Panc1 (cell line): ENCODE data around the gene PJA2. TPM values are rescaled to one million over a fixed set of nuclear protein-coding genes. Genes with fewer than 3 reads are reported as not detected.

ENCODE experiments used
- ATAC-seq: fragments of 200-7000 bp; cut with Tn5 transposase; 2 replicates; pipeline ENCODE4 v1.9.1; 2020; ENCODE audit warnings: mild to moderate bottlenecking, moderate library complexity
- BruUV-seq: library from RNA; stranded (reverse); fragments of 400-500 nt; replicated peaks from 2 replicates; lab custom pipeline; 2021; lab: Mats Ljungman, UMichigan
- CTCF ChIA-PET: fragments of 300-600 bp; sonication (Branson Sonifier 250); formaldehyde crosslinking; loops from one replicate; lab custom pipeline; 2022; ENCODE audit warnings: antibody characterized with exemption; lab: Charles Lee
- POLR2A ChIA-PET: fragments of 300-600 bp; sonication (Branson Sonifier 250); formaldehyde crosslinking; loops from one replicate; lab custom pipeline; 2022; ENCODE audit warnings: antibody characterized with exemption; lab: Charles Lee
- DNase-seq: peaks from one replicate; pipeline ENCODE4 v3.0.0-alpha.2; 2010; ENCODE audit warnings: low read depth, low spot score
- H3K27ac ChIP-seq: 2 replicates; pipeline ENCODE4 v1.5.1; 2011; ENCODE audit warnings: mild to moderate bottlenecking, low read length, inconsistent platforms
- H3K27me3 ChIP-seq: fragments of 200-500 bp; sonication (Bioruptor generic); 2 replicates; pipeline ENCODE4 v1.6.0; 2014; ENCODE audit warnings: low read length, inconsistent platforms; ENCODE audit not compliant: control insufficient read depth, insufficient read depth
- H3K36me3 ChIP-seq: fragments of 200-500 bp; sonication (Bioruptor generic); 2 replicates; pipeline ENCODE4 v1.5.1; 2014; ENCODE audit warnings: inconsistent platforms, mild to moderate bottlenecking, low read length, moderate library complexity; ENCODE audit not compliant: control insufficient read depth, insufficient read depth
- H3K4me1 ChIP-seq: 2 replicates; pipeline ENCODE4 v1.5.1; 2011; ENCODE audit warnings: inconsistent platforms, mild to moderate bottlenecking, low read length, moderate library complexity; ENCODE audit not compliant: control insufficient read depth, insufficient read depth
- H3K4me3 ChIP-seq, 2 experiments: 2 replicates each; pipeline ENCODE4 v1.5.1; 2011 to 2012; ENCODE audit warnings: low read depth in 2 of 2, low read length in 2 of 2, mild to moderate bottlenecking in 2 of 2, inconsistent platforms in 1 of 2, moderate library complexity in 1 of 2
- H3K9me3 ChIP-seq: fragments of 200-500 bp; sonication (Bioruptor generic); 2 replicates; pipeline ENCODE4 v1.5.1; 2014; ENCODE audit warnings: low read depth, mild to moderate bottlenecking, inconsistent platforms, low read length, moderate library complexity; ENCODE audit not compliant: control insufficient read depth, insufficient read depth
- POLR2AphosphoS5 ChIP-seq: IDR thresholded peaks from 2 replicates; pipeline ENCODE4 v1.6.1; 2012; ENCODE audit warnings: mild to moderate bottlenecking, low read depth, low read length, moderate library complexity
- SIN3A ChIP-seq: IDR thresholded peaks from 2 replicates; pipeline ENCODE4 v1.6.1; 2012; ENCODE audit warnings: low read depth, mild to moderate bottlenecking, low read length, moderate library complexity, borderline replicate concordance; ENCODE audit not compliant: insufficient read depth
- TCF7L2 ChIP-seq: IDR thresholded peaks from 2 replicates; pipeline ENCODE4 v1.6.1; 2011; ENCODE audit warnings: mild to moderate bottlenecking, low read depth, low read length, inconsistent platforms
- in situ Hi-C: cut with HindIII; loops from 2 replicates; pipeline ENCODE4 v1.10.0; 2016; ENCODE audit warnings: low sequenced_read_pairs, low pct_unique_long_range_greater_than_20kb
- intact Hi-C: fragments of 100-400 bp; cut with micrococcal nuclease; formaldehyde crosslinking; loops from one replicate; pipeline ENCODE4 v1.10.0; 2022; ENCODE audit not compliant: unreplicated experiment
- total RNA-seq: library from RNA; stranded (reverse); gene quantifications from one replicate; pipeline ENCODE4 v1.2.1, GENCODE V29; 2021; ENCODE audit not compliant: unreplicated experiment
- TF ChIP-seq, protein P1 (sequence below): fragments of 450-650 bp; IDR thresholded peaks from 2 replicates; pipeline ENCODE4 v1.5.1; 2017; ENCODE audit warnings: mild to moderate bottlenecking
- TF ChIP-seq, protein P2 (sequence below), 2 experiments: IDR thresholded peaks; 2 replicates each; pipeline ENCODE4 v1.6.1; 2011 to 2012; ENCODE audit warnings: low read depth in 2 of 2, control low read depth in 1 of 2, low read length in 1 of 2, mild to moderate bottlenecking in 1 of 2, moderate library complexity in 1 of 2; ENCODE audit not compliant: insufficient read depth in 1 of 2

PJA2 gene
- total RNA-seq, 1 experiment from 2014 or later = 33.6 TPM

DNA sequence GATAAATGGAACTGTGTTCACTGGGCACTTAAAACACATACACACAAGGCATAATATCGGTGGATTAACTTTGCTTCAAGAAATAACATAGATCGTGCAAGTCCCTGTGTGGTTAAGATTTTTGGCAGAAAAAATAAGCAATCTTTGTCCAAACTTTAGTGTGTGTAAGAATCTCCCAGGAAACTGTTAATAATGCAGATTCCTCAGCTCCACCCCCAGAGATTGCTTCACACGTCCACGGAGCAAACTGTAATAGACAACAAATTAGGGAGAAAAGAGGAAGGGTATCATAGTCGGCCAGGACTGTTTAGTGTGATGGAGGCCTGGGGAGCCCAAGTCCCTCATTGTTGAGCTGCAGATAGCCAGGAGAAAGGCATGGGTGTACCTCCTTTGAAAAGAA lies 84.8 kb downstream of the PJA2 start:
- no TSS peak for BruUV-seq
- ChIA-PET CTCF (no interaction called here), POLR2A (no interaction called here)
- TF ChIP-seq, protein P1, sequence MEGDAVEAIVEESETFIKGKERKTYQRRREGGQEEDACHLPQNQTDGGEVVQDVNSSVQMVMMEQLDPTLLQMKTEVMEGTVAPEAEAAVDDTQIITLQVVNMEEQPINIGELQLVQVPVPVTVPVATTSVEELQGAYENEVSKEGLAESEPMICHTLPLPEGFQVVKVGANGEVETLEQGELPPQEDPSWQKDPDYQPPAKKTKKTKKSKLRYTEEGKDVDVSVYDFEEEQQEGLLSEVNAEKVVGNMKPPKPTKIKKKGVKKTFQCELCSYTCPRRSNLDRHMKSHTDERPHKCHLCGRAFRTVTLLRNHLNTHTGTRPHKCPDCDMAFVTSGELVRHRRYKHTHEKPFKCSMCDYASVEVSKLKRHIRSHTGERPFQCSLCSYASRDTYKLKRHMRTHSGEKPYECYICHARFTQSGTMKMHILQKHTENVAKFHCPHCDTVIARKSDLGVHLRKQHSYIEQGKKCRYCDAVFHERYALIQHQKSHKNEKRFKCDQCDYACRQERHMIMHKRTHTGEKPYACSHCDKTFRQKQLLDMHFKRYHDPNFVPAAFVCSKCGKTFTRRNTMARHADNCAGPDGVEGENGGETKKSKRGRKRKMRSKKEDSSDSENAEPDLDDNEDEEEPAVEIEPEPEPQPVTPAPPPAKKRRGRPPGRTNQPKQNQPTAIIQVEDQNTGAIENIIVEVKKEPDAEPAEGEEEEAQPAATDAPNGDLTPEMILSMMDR = no peak
- TF ChIP-seq SIN3A (no peak), POLR2AphosphoS5 (no peak), TCF7L2 (no peak)
- TF ChIP-seq, protein P2, sequence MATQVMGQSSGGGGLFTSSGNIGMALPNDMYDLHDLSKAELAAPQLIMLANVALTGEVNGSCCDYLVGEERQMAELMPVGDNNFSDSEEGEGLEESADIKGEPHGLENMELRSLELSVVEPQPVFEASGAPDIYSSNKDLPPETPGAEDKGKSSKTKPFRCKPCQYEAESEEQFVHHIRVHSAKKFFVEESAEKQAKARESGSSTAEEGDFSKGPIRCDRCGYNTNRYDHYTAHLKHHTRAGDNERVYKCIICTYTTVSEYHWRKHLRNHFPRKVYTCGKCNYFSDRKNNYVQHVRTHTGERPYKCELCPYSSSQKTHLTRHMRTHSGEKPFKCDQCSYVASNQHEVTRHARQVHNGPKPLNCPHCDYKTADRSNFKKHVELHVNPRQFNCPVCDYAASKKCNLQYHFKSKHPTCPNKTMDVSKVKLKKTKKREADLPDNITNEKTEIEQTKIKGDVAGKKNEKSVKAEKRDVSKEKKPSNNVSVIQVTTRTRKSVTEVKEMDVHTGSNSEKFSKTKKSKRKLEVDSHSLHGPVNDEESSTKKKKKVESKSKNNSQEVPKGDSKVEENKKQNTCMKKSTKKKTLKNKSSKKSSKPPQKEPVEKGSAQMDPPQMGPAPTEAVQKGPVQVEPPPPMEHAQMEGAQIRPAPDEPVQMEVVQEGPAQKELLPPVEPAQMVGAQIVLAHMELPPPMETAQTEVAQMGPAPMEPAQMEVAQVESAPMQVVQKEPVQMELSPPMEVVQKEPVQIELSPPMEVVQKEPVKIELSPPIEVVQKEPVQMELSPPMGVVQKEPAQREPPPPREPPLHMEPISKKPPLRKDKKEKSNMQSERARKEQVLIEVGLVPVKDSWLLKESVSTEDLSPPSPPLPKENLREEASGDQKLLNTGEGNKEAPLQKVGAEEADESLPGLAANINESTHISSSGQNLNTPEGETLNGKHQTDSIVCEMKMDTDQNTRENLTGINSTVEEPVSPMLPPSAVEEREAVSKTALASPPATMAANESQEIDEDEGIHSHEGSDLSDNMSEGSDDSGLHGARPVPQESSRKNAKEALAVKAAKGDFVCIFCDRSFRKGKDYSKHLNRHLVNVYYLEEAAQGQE (IDR thresholded peaks at IDR 0.05; ENCODE audit: insufficient read depth in 1 of 2, low read depth in 2 of 2, low read length in 1 of 2) = no peak
- in situ Hi-C loops = no loop called here
- no peak for DNase-seq
- Histone ChIP-seq H3K9me3 (no peaks in the 10 kb centered on the region), H3K27me3 (no peaks in the 10 kb centered on the region), H3K36me3 (no peaks in the 10 kb centered on the region), H3K4me3 (no peak overlapping the region), H3K4me1 (no peaks in the 10 kb centered on the region), H3K27ac (no peak overlapping the region)
- intact Hi-C loops = no loop called here
- no peak for ATAC-seq

DNA sequence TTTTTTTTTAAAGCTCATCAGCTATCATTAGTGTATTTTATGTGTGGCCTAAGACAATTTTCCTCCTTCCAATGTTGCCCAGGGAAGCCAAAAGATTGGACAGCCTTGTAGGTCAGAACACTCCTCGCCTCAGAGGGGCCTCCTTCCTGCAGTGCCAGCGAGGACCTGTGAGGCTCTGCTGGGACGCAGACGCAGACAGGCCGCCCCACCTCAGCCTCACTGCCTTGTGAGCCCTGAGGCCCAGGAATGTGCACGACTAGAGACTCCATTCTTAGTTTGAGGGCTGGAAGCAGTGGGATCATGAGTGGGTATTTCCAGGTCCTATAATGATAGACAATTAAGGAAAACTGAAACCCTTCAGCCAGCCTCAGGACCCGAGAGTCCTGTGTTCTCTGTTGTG lies 85.4 kb downstream of the PJA2 start:
- CTCF ChIA-PET = no interaction called here
- intact Hi-C loops = no loop called here
- in situ Hi-C loops = no loop called here

More for the DNA sequence above, 85.4 kb downstream of the PJA2 start:
- H3K4me1 ChIP-seq = no peaks in the 10 kb centered on the region
- no peaks in the 10 kb centered on the region for H3K9me3 ChIP-seq
- no TSS peak for BruUV-seq
- no peak overlapping the region for H3K4me3 ChIP-seq
- H3K27ac ChIP-seq = no peak overlapping the region
- POLR2A ChIA-PET = no interaction called here
- no peak for TF ChIP-seq POLR2AphosphoS5
- TF ChIP-seq, protein P2 (IDR thresholded peaks at IDR 0.05; ENCODE audit: insufficient read depth in 1 of 2, low read depth in 2 of 2, low read length in 1 of 2) = no peak
- no peak for TF ChIP-seq TCF7L2
- TF ChIP-seq, protein P1 = no peak
- TF ChIP-seq SIN3A = no peak
- DNase-seq = no peak
- no peaks in the 10 kb centered on the region for H3K36me3 ChIP-seq
- H3K27me3 ChIP-seq = no peaks in the 10 kb centered on the region
- ATAC-seq = no peak
